ENCODE measurements around the gene CDH4.
"Not testable (repeated sequence)": the region's sequence is repeated elsewhere in the genome, so short reads cannot be mapped to it uniquely, and the experiment has no call there.

CDH4 gene

GRCh38 chr20:61387204-61387953, 135.3 kb downstream of the CDH4 start:
- peak; percentile 76 for DNase-seq (ENCODE audit: low spot score)

- DNase-seq (ENCODE audit: low spot score), result no peak
Measured at GRCh38 chr20:61387954-61388348, 135.9 kb downstream of the CDH4 start.

GRCh38 chr20:61389077-61389476, 137.0 kb downstream of the CDH4 start:
- no peak for DNase-seq (ENCODE audit: low spot score)

- no peak for DNase-seq (ENCODE audit: low spot score)
Measured at GRCh38 chr20:61391185-61391584, 139.1 kb downstream of the CDH4 start.

- no peak for DNase-seq (ENCODE audit: low spot score)
Measured at GRCh38 chr20:61391812-61392520, 139.9 kb downstream of the CDH4 start.

- no peak for DNase-seq (ENCODE audit: low spot score)
Measured at GRCh38 chr20:61394088-61394799, 142.2 kb downstream of the CDH4 start.

GRCh38 chr20:61396262-61396848, 144.3 kb downstream of the CDH4 start:
- no peak for DNase-seq (ENCODE audit: low spot score)

- DNase-seq (ENCODE audit: low spot score), result no peak
Measured at GRCh38 chr20:61397146-61397545, 145.1 kb downstream of the CDH4 start.

- no peak for DNase-seq (ENCODE audit: low spot score)
Measured at GRCh38 chr20:61397790-61398189, 145.7 kb downstream of the CDH4 start.

- DNase-seq (ENCODE audit: low spot score), result no peak
Measured at GRCh38 chr20:61399433-61399832, 147.4 kb downstream of the CDH4 start.

- DNase-seq (ENCODE audit: low spot score), result no peak
Measured at GRCh38 chr20:61400499-61400898, 148.4 kb downstream of the CDH4 start.

GRCh38 chr20:61404303-61404702, 152.2 kb downstream of the CDH4 start:
- no peak for DNase-seq (ENCODE audit: low spot score)

- DNase-seq (ENCODE audit: low spot score), result no peak
Measured at GRCh38 chr20:61405007-61405406, 152.9 kb downstream of the CDH4 start.

- not testable (repeated sequence) for DNase-seq (ENCODE audit: low spot score)
Measured at GRCh38 chr20:61406773-61407172, 154.7 kb downstream of the CDH4 start.

- no peak for DNase-seq (ENCODE audit: low spot score)
Measured at GRCh38 chr20:61407561-61407960, 155.5 kb downstream of the CDH4 start.

GRCh38 chr20:61408951-61409740, 157.1 kb downstream of the CDH4 start:
- no peak for DNase-seq (ENCODE audit: low spot score)

- no peak for DNase-seq (ENCODE audit: low spot score)
Measured at GRCh38 chr20:61411743-61412142, 159.7 kb downstream of the CDH4 start.

- DNase-seq (ENCODE audit: low spot score), result no peak
Measured at GRCh38 chr20:61413752-61414151, 161.7 kb downstream of the CDH4 start.

GRCh38 chr20:61414455-61414991, 162.5 kb downstream of the CDH4 start:
- no peak for DNase-seq (ENCODE audit: low spot score)

GRCh38 chr20:61416546-61416945, 164.5 kb downstream of the CDH4 start:
- DNase-seq (ENCODE audit: low spot score), result no peak

- no peak for DNase-seq (ENCODE audit: low spot score)
Measured at GRCh38 chr20:61417221-61417941, 165.3 kb downstream of the CDH4 start.

All from left forelimb (tissue), 1 donor.